Astrocyte (in vitro differentiated cells and primary cell): ENCODE data around the gene VIPR1.

ENCODE experiments used
- EZH2 ChIP-seq: IDR thresholded peaks from 2 replicates; pipeline ENCODE4 v1.6.1; 2012; ENCODE audit warnings: mild to moderate bottlenecking, low read length, inconsistent platforms; ENCODE audit not compliant: insufficient read depth
- TF ChIP-seq, protein P1 (sequence below): IDR thresholded peaks from 2 replicates; pipeline ENCODE4 v1.5.1; 2011; ENCODE audit warnings: low read depth, mild to moderate bottlenecking, inconsistent platforms, low read length, moderate library complexity; ENCODE audit not compliant: insufficient read depth

- TF ChIP-seq, protein P1, sequence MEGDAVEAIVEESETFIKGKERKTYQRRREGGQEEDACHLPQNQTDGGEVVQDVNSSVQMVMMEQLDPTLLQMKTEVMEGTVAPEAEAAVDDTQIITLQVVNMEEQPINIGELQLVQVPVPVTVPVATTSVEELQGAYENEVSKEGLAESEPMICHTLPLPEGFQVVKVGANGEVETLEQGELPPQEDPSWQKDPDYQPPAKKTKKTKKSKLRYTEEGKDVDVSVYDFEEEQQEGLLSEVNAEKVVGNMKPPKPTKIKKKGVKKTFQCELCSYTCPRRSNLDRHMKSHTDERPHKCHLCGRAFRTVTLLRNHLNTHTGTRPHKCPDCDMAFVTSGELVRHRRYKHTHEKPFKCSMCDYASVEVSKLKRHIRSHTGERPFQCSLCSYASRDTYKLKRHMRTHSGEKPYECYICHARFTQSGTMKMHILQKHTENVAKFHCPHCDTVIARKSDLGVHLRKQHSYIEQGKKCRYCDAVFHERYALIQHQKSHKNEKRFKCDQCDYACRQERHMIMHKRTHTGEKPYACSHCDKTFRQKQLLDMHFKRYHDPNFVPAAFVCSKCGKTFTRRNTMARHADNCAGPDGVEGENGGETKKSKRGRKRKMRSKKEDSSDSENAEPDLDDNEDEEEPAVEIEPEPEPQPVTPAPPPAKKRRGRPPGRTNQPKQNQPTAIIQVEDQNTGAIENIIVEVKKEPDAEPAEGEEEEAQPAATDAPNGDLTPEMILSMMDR: no peak
- no peak for TF ChIP-seq EZH2
Measured at GRCh38 chr3:42513521-42513920, 11.1 kb downstream of the VIPR1 start.
